Caco-2 (cell line): ENCODE data around the gene GUK1. TPM values are rescaled to one million over a fixed set of nuclear protein-coding genes. Genes with fewer than 3 reads are reported as not detected.

Experiments
- BruUV-seq: library from RNA; stranded (reverse); fragments of 400-500 nt; replicated peaks from 2 replicates; lab custom pipeline; 2021; lab: Mats Ljungman, UMichigan
- CTCF ChIA-PET: fragments of 300-600 bp; sonication (Branson Sonifier 250); formaldehyde crosslinking; loops from one replicate; lab custom pipeline; 2022; ENCODE audit warnings: antibody characterized with exemption; lab: Charles Lee
- POLR2A ChIA-PET: fragments of 300-600 bp; sonication (Branson Sonifier 250); formaldehyde crosslinking; loops from one replicate; lab custom pipeline; 2022; ENCODE audit warnings: antibody characterized with exemption; lab: Charles Lee
- DNase-seq, 2 experiments: peaks; one replicate each; pipeline versions ENCODE4 v3.0.0 to v3.0.0-alpha.2; 2020 to 2022
- H3K27me3 ChIP-seq: replicated peaks from 2 replicates; pipeline ENCODE4 v1.6.0; 2011; ENCODE audit warnings: low read length; ENCODE audit not compliant: control insufficient read depth, insufficient read depth
- H3K36me3 ChIP-seq: 2 replicates; pipeline ENCODE4 v1.5.1; 2011; ENCODE audit warnings: low read length; ENCODE audit not compliant: control insufficient read depth, insufficient read depth
- H3K4me1 ChIP-seq: fragments of 250-450 bp; sonication (Bioruptor Pico); 2 replicates; pipeline ENCODE4 v1.5.1; 2020; ENCODE audit warnings: mild to moderate bottlenecking
- H3K4me3 ChIP-seq: 2 replicates; pipeline ENCODE4 v1.5.1; 2011; ENCODE audit warnings: low read depth, mild to moderate bottlenecking, control low read depth, low read length
- H3K9me3 ChIP-seq: fragments of 250-450 bp; sonication (Bioruptor Pico); 2 replicates; pipeline ENCODE4 v1.5.1; 2020; ENCODE audit warnings: mild to moderate bottlenecking, moderate library complexity
- H3K27ac Mint-ChIP-seq: one replicate; pipeline ENCODE4 v1.8.0; 2022; ENCODE audit warnings: mixed read lengths; ENCODE audit not compliant: unreplicated experiment
- H3K27me3 Mint-ChIP-seq: one replicate; pipeline ENCODE4 v1.8.0; 2022; ENCODE audit warnings: mixed read lengths; ENCODE audit not compliant: insufficient read depth, unreplicated experiment
- H3K36me3 Mint-ChIP-seq: one replicate; pipeline ENCODE4 v1.8.0; 2022; ENCODE audit warnings: mild to moderate bottlenecking, mixed read lengths; ENCODE audit not compliant: insufficient read depth, unreplicated experiment
- H3K4me1 Mint-ChIP-seq: one replicate; pipeline ENCODE4 v1.8.0; 2022; ENCODE audit warnings: low read depth, mixed read lengths; ENCODE audit not compliant: unreplicated experiment
- H3K4me3 Mint-ChIP-seq: one replicate; pipeline ENCODE4 v1.8.0; 2022; ENCODE audit warnings: mild to moderate bottlenecking, moderate library complexity, mixed read lengths; ENCODE audit not compliant: unreplicated experiment
- H3K9me3 Mint-ChIP-seq: one replicate; pipeline ENCODE4 v1.8.0; 2022; ENCODE audit warnings: mixed read lengths; ENCODE audit not compliant: unreplicated experiment
- CTCF ChIP-seq, 2 experiments: fragments of 200-600 bp in 1 of 2; IDR thresholded peaks; 1 replicate in 1 of 2; 2 replicates in 1 of 2; pipeline versions ENCODE4 v1.5.1 to v1.8.0; 2011 to 2022; ENCODE audit warnings: antibody characterized with exemption in 1 of 2, control low read depth in 1 of 2, inconsistent platforms in 1 of 2, low read depth in 1 of 2, low read length in 1 of 2, mild to moderate bottlenecking in 1 of 2, moderate library complexity in 1 of 2; ENCODE audit not compliant: insufficient read depth in 1 of 2, severe bottlenecking in 1 of 2, unreplicated experiment in 1 of 2
- intact Hi-C: fragments of 100-400 bp; cut with micrococcal nuclease; formaldehyde crosslinking; loops from one replicate; pipeline ENCODE4 v1.10.0; 2022; ENCODE audit not compliant: unreplicated experiment
- total RNA-seq: library from RNA; stranded (reverse); gene quantifications from 2 replicates; pipeline ENCODE4 v1.2.3, GENCODE V29; 2022

The GUK1 gene
- total RNA-seq, 1 experiment from 2014 or later: 73.6 TPM

DNA sequence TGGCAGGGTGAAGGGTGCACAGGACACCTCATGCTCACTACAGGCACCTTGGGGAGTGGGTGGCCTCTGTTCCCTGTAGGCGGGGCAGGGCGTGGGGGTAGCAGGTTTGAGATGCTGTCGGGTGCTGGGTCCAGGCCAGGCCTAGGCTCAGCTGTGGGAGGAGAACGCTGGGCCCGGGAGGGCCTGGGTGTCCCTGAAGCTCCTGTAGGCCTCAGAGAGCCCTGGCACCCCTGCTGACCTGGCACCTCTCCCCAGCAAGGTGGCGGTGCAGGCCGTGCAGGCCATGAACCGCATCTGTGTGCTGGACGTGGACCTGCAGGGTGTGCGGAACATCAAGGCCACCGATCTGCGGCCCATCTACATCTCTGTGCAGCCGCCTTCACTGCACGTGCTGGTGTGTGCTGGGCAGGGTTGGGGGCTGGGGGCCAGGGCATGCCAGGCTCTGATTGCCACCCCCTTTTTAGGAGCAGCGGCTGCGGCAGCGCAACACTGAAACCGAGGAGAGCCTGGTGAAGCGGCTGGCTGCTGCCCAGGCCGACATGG is 7.1 kb downstream of the GUK1 start:
- no peaks in the 10 kb centered on the region for H3K27me3 Mint-ChIP-seq
- peaks cover 6% of the 10 kb centered on the region for H3K36me3 Mint-ChIP-seq
- no peak overlapping the region for H3K4me3 Mint-ChIP-seq
- intact Hi-C loops: no loop called here
- Histone ChIP-seq H3K36me3 (peaks cover 2% of the 10 kb centered on the region), H3K27me3 (no peaks in the 10 kb centered on the region), H3K9me3 (no peaks in the 10 kb centered on the region), H3K4me3 (no peak overlapping the region), H3K4me1 (peaks cover 6% of the 10 kb centered on the region; the same call in 1 of the 2 replicates)
- H3K4me1 Mint-ChIP-seq: no peaks in the 10 kb centered on the region
- POLR2A ChIA-PET: no interaction called here
- no peak for DNase-seq
- no TSS peak for BruUV-seq
- H3K27ac Mint-ChIP-seq: no peak overlapping the region
- H3K9me3 Mint-ChIP-seq: no peaks in the 10 kb centered on the region
- no peak for TF ChIP-seq CTCF (IDR thresholded peaks at IDR 0.05; ENCODE audit: insufficient read depth in 1 of 2, low read depth in 1 of 2, low read length in 1 of 2, severe bottlenecking in 1 of 2, unreplicated experiment in 1 of 2)
- CTCF ChIA-PET: no interaction called here

DNA sequence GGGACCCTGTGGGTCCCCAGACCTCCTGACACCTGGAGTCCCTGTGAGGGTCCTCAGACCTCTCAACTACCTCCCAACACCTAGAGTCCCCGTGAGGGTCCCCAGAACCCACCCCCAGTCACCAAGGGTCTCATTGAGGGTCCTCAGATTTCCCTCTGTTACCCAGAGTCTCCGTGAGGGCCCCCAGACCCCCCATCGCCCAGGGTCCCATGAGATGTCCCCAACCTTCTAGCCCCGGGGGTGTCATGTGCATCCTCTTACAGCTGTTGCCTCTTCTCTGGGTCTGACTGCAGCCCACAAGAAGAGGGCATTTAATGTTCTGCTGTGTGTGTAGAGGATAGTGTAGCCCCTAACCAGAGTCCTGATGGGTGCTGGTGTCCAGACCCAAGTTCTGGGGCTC is 7.7 kb downstream of the GUK1 start:
- Mint-ChIP-seq H3K4me3 (no peak overlapping the region), H3K9me3 (no peaks in the 10 kb centered on the region), H3K36me3 (peaks cover 10% of the 10 kb centered on the region), H3K4me1 (no peaks in the 10 kb centered on the region), H3K27ac (no peak overlapping the region), H3K27me3 (no peaks in the 10 kb centered on the region)
- Histone ChIP-seq H3K36me3 (peaks cover 2% of the 10 kb centered on the region), H3K4me3 (no peak overlapping the region), H3K4me1 (peaks cover 6% of the 10 kb centered on the region; the same call in 1 of the 2 replicates), H3K9me3 (no peaks in the 10 kb centered on the region), H3K27me3 (no peaks in the 10 kb centered on the region)
- no peak for DNase-seq
- intact Hi-C loops: no loop called here
- ChIA-PET CTCF (no interaction called here), POLR2A (no interaction called here)
- TF ChIP-seq CTCF (IDR thresholded peaks at IDR 0.05; ENCODE audit: insufficient read depth in 1 of 2, low read depth in 1 of 2, low read length in 1 of 2, severe bottlenecking in 1 of 2, unreplicated experiment in 1 of 2): no peak
- no TSS peak for BruUV-seq

- Histone ChIP-seq H3K36me3 (peaks cover 2% of the 10 kb centered on the region), H3K4me3 (no peak overlapping the region), H3K27me3 (no peaks in the 10 kb centered on the region), H3K4me1 (peaks cover 6% of the 10 kb centered on the region; the same call in 1 of the 2 replicates), H3K9me3 (no peaks in the 10 kb centered on the region)
- BruUV-seq: no TSS peak
- POLR2A ChIA-PET: no interaction called here
- Mint-ChIP-seq H3K27me3 (no peaks in the 10 kb centered on the region), H3K9me3 (no peaks in the 10 kb centered on the region), H3K4me1 (no peaks in the 10 kb centered on the region), H3K36me3 (peaks cover 12% of the 10 kb centered on the region), H3K27ac (no peak overlapping the region), H3K4me3 (no peak overlapping the region)
- CTCF ChIA-PET: no interaction called here
- DNase-seq: no peak
- intact Hi-C loops: no loop called here
- TF ChIP-seq CTCF (IDR thresholded peaks at IDR 0.05; ENCODE audit: insufficient read depth in 1 of 2, low read depth in 1 of 2, low read length in 1 of 2, severe bottlenecking in 1 of 2, unreplicated experiment in 1 of 2): no peak
Measured at GRCh38 chr1:228148196-228148861, 8.2 kb downstream of the GUK1 start.
